Activated CD4-positive, alpha-beta memory T cell treated with anti-CD3 and anti-CD28 coated beads for 36 hours (primary cell): ENCODE measurements around the gene VPS37D. TPM values are rescaled to one million over a fixed set of nuclear protein-coding genes. Genes with fewer than 3 reads are reported as not detected.
"Not testable (repeated sequence)": the region's sequence is repeated elsewhere in the genome, so short reads cannot be mapped to it uniquely, and the experiment has no call there.

Experiments used
- CTCF ChIA-PET: fragments of 350-600 bp; sonication (Branson Sonifier 250); formaldehyde crosslinking; loops from one replicate; lab custom pipeline; 2021; ENCODE audit warnings: antibody characterized with exemption, inconsistent platforms; lab: Charles Lee
- POLR2A ChIA-PET: fragments of 350-600 bp; sonication (Branson Sonifier 250); formaldehyde crosslinking; loops from one replicate; lab custom pipeline; 2021; ENCODE audit warnings: antibody characterized with exemption; lab: Charles Lee
- DNase-seq: peaks from one replicate; pipeline ENCODE4 v3.0.0-alpha.2; 2020
- H3K27ac Mint-ChIP-seq: one replicate; pipeline ENCODE4 v1.8.0; 2021; ENCODE audit warnings: mixed read lengths
- H3K27me3 Mint-ChIP-seq: one replicate; pipeline ENCODE4 v1.8.0; 2021; ENCODE audit warnings: mixed read lengths
- H3K36me3 Mint-ChIP-seq: one replicate; pipeline ENCODE4 v1.8.0; 2021; ENCODE audit warnings: mixed read lengths
- H3K4me1 Mint-ChIP-seq: one replicate; pipeline ENCODE4 v1.8.0; 2021; ENCODE audit warnings: low read depth, mixed read lengths
- H3K4me3 Mint-ChIP-seq: one replicate; pipeline ENCODE4 v1.8.0; 2021; ENCODE audit warnings: mild to moderate bottlenecking, mixed read lengths
- H3K9me3 Mint-ChIP-seq: one replicate; pipeline ENCODE4 v1.8.0; 2021; ENCODE audit warnings: mixed read lengths
- intact Hi-C: fragments of 100-400 bp; cut with micrococcal nuclease; formaldehyde crosslinking; loops from one replicate; pipeline ENCODE4 v1.15.1; 2023
- total RNA-seq, 2 experiments: library from RNA; stranded (reverse); gene quantifications; one replicate each; pipeline ENCODE4 v1.2.3, GENCODE V29; 2021

Gene VPS37D
- total RNA-seq, 2 experiments from 2014 or later, result 0.22 to 0.26 TPM

GRCh38 chr7:73703225-73703624 lies 35.6 kb downstream of the VPS37D start:
- ChIA-PET POLR2A (interaction anchor here (3.6 kb wide), 1 partner anchor 13 kb away, joined by 18 read pairs; no protein-coding TSS in a partner anchor), CTCF (interaction anchor here (1.4 to 2.1 kb wide), 2 partner anchors 10 to 12 kb away, joined by 3 to 8 read pairs; no protein-coding TSS in a partner anchor)
- no peaks in the 10 kb centered on the region for H3K27me3 Mint-ChIP-seq
- peaks cover 10% of the 10 kb centered on the region for H3K4me1 Mint-ChIP-seq
- H3K36me3 Mint-ChIP-seq, result peaks cover 19% of the 10 kb centered on the region
- H3K27ac Mint-ChIP-seq, result no peak overlapping the region
- no peaks in the 10 kb centered on the region for H3K9me3 Mint-ChIP-seq
- H3K4me3 Mint-ChIP-seq, result no peak overlapping the region
- intact Hi-C loops, result loop anchor here (2.0 kb wide), 1 partner anchor 16 kb away; the partner anchor contains the start of gene STX1A
- DNase-seq, result no peak

- Mint-ChIP-seq H3K4me1 (peaks cover 10% of the 10 kb centered on the region), H3K9me3 (no peaks in the 10 kb centered on the region), H3K27ac (no peak overlapping the region), H3K27me3 (no peaks in the 10 kb centered on the region), H3K4me3 (no peak overlapping the region), H3K36me3 (peaks cover 13% of the 10 kb centered on the region)
- CTCF ChIA-PET, result interaction anchor here (2.1 kb wide), 1 partner anchor 12 kb away, joined by 8 read pairs; no protein-coding TSS in a partner anchor
- intact Hi-C loops, result loop anchor here (2.0 kb wide), 1 partner anchor 15 kb away; the partner anchor contains the start of gene STX1A
- DNase-seq, result peak; percentile 54
- POLR2A ChIA-PET, result interaction anchor here (3.6 kb wide), 1 partner anchor 13 kb away, joined by 18 read pairs; no protein-coding TSS in a partner anchor
Measured at GRCh38 chr7:73703757-73704639, 36.4 kb downstream of the VPS37D start.

- no peak for DNase-seq
- POLR2A ChIA-PET, result interaction anchor here (3.6 kb wide), 1 partner anchor 12 kb away, joined by 18 read pairs; no protein-coding TSS in a partner anchor
- intact Hi-C loops, result no loop called here
- CTCF ChIA-PET, result interaction anchor here (1.4 to 1.5 kb wide), 2 partner anchors 20 to 98 kb away, joined by 6 to 7 read pairs; no protein-coding TSS in a partner anchor
- Mint-ChIP-seq H3K4me1 (peaks cover 10% of the 10 kb centered on the region), H3K27ac (no peak overlapping the region), H3K27me3 (no peaks in the 10 kb centered on the region), H3K36me3 (peaks cover 12% of the 10 kb centered on the region), H3K9me3 (no peaks in the 10 kb centered on the region), H3K4me3 (no peak overlapping the region)
Measured at GRCh38 chr7:73704640-73705550, 37.3 kb downstream of the VPS37D start.

- intact Hi-C loops, result no loop called here
- no peaks in the 10 kb centered on the region for H3K9me3 Mint-ChIP-seq
- H3K27ac Mint-ChIP-seq, result no peak overlapping the region
- H3K4me1 Mint-ChIP-seq, result peaks cover 10% of the 10 kb centered on the region
- ChIA-PET POLR2A (interaction anchor here (1.6 to 3.6 kb wide), 2 partner anchors 10 to 11 kb away, joined by 8 to 18 read pairs; no protein-coding TSS in a partner anchor), CTCF (interaction anchor here (0.6 to 1.5 kb wide), 3 partner anchors 20 to 99 kb away, joined by 3 to 7 read pairs (median 6); no protein-coding TSS in a partner anchor)
- no peaks in the 10 kb centered on the region for H3K27me3 Mint-ChIP-seq
- no peak for DNase-seq
- no peak overlapping the region for H3K4me3 Mint-ChIP-seq
- H3K36me3 Mint-ChIP-seq, result peaks cover 12% of the 10 kb centered on the region
Measured at GRCh38 chr7:73705551-73705920, 37.9 kb downstream of the VPS37D start.

- POLR2A ChIA-PET, result interaction anchor here (1.6 kb wide), 1 partner anchor 9 kb away, joined by 8 read pairs; no protein-coding TSS in a partner anchor
- H3K27me3 Mint-ChIP-seq, result no peaks in the 10 kb centered on the region
- H3K9me3 Mint-ChIP-seq, result no peaks in the 10 kb centered on the region
- CTCF ChIA-PET, result interaction anchor here (0.6 to 1.5 kb wide), 4 partner anchors 19 to 100 kb away, joined by 3 to 7 read pairs (median 5); no protein-coding TSS in a partner anchor
- DNase-seq, result peak; percentile 66
- H3K36me3 Mint-ChIP-seq, result peaks cover 11% of the 10 kb centered on the region
- no peak overlapping the region for H3K4me3 Mint-ChIP-seq
- intact Hi-C loops, result loop anchor here (1.0 to 2.0 kb wide), 2 partner anchors 9 to 24 kb away; partner anchors contain the start of genes BUD23 and DNAJC30
- H3K4me1 Mint-ChIP-seq, result peaks cover 10% of the 10 kb centered on the region
- H3K27ac Mint-ChIP-seq, result no peak overlapping the region
Measured at GRCh38 chr7:73706126-73707044, 38.8 kb downstream of the VPS37D start.

GRCh38 chr7:73707045-73707631 lies 39.5 kb downstream of the VPS37D start:
- POLR2A ChIA-PET, result interaction anchor here (1.6 kb wide), 1 partner anchor 8 kb away, joined by 8 read pairs; no protein-coding TSS in a partner anchor
- intact Hi-C loops, result loop anchor here (2.0 kb wide), 1 partner anchor 24 kb away; the partner anchor contains the start of genes BUD23 and DNAJC30
- peak; percentile 31 for DNase-seq

GRCh38 chr7:73708961-73709549 lies 41.4 kb downstream of the VPS37D start:
- Mint-ChIP-seq H3K4me1 (peaks cover 16% of the 10 kb centered on the region), H3K36me3 (no peaks in the 10 kb centered on the region), H3K27ac (no peak overlapping the region), H3K4me3 (no peak overlapping the region), H3K27me3 (no peaks in the 10 kb centered on the region), H3K9me3 (no peaks in the 10 kb centered on the region)
- no peak for DNase-seq
- POLR2A ChIA-PET, result no interaction called here
- CTCF ChIA-PET, result interaction anchor here (1.0 kb wide), 1 partner anchor 16 kb away, joined by 3 read pairs; no protein-coding TSS in a partner anchor
- intact Hi-C loops, result no loop called here

More at GRCh38 chr7:73707045-73707631, 39.5 kb downstream of the VPS37D start:
- CTCF ChIA-PET, result interaction anchor here (1.1 kb wide), 1 partner anchor 19 kb away, joined by 4 read pairs; no protein-coding TSS in a partner anchor
- Mint-ChIP-seq H3K4me3 (no peak overlapping the region), H3K27ac (no peak overlapping the region), H3K27me3 (no peaks in the 10 kb centered on the region), H3K9me3 (no peaks in the 10 kb centered on the region), H3K36me3 (peaks cover 4% of the 10 kb centered on the region), H3K4me1 (peaks cover 10% of the 10 kb centered on the region)

- no peaks in the 10 kb centered on the region for H3K27me3 Mint-ChIP-seq
- H3K27ac Mint-ChIP-seq, result no peak overlapping the region
- intact Hi-C loops, result no loop called here
- H3K4me3 Mint-ChIP-seq, result no peak overlapping the region
- H3K4me1 Mint-ChIP-seq, result peaks cover 31% of the 10 kb centered on the region
- peaks cover 6% of the 10 kb centered on the region for H3K36me3 Mint-ChIP-seq
- POLR2A ChIA-PET, result no interaction called here
- CTCF ChIA-PET, result interaction anchor here (1.0 kb wide), 1 partner anchor 106 kb away, joined by 4 read pairs; no protein-coding TSS in a partner anchor
- DNase-seq, result no peak
- H3K9me3 Mint-ChIP-seq, result no peaks in the 10 kb centered on the region
Measured at GRCh38 chr7:73712773-73713172, 45.1 kb downstream of the VPS37D start.

- intact Hi-C loops, H3K36me3 Mint-ChIP-seq, H3K27ac Mint-ChIP-seq, DNase-seq, H3K9me3 Mint-ChIP-seq, H3K4me3 Mint-ChIP-seq, H3K27me3 Mint-ChIP-seq: not testable (repeated sequence)
- ChIA-PET POLR2A (interaction anchor here (0.6 to 1.0 kb wide), 2 partner anchors 18 to 93 kb away, joined by 3 read pairs; no protein-coding TSS in a partner anchor), CTCF (interaction anchor here (0.8 to 1.5 kb wide), 3 partner anchors 11 to 270 kb away, joined by 3 to 4 read pairs (median 3); no protein-coding TSS in a partner anchor)
- H3K4me1 Mint-ChIP-seq, result peaks cover 36% of the 10 kb centered on the region
Measured at GRCh38 chr7:73713319-73713718, 45.7 kb downstream of the VPS37D start.
